Left forelimb (tissue), 1 donor: ENCODE measurements around the gene HNRNPC.
"Not testable (repeated sequence)": the region's sequence is repeated elsewhere in the genome, so short reads cannot be mapped to it uniquely, and the experiment has no call there.

Experiments
- DNase-seq: peaks from one replicate; pipeline ENCODE4 v3.0.0-alpha.2; 2018; ENCODE audit warnings: low spot score

Gene HNRNPC

GRCh38 chr14:21244544-21244943, 24.7 kb downstream of the HNRNPC start:
- no peak for DNase-seq

- DNase-seq, result no peak
Observed at GRCh38 chr14:21241218-21241819, 27.9 kb downstream of the HNRNPC start.

GRCh38 chr14:21240417-21240816, 28.8 kb downstream of the HNRNPC start:
- DNase-seq, result no peak

GRCh38 chr14:21238823-21239518, 30.3 kb downstream of the HNRNPC start:
- no peak for DNase-seq

GRCh38 chr14:21236948-21237797, 32.1 kb downstream of the HNRNPC start:
- DNase-seq, result no peak

GRCh38 chr14:21234112-21234511, 35.1 kb downstream of the HNRNPC start:
- DNase-seq, result no peak

- no peak for DNase-seq
Observed at GRCh38 chr14:21233457-21234076, 35.7 kb downstream of the HNRNPC start.

GRCh38 chr14:21231020-21231652, 38.1 kb downstream of the HNRNPC start:
- DNase-seq, result no peak

- DNase-seq, result no peak
Observed at GRCh38 chr14:21229821-21230220, 39.4 kb downstream of the HNRNPC start.

GRCh38 chr14:21227981-21228380, 41.3 kb downstream of the HNRNPC start:
- DNase-seq, result no peak

GRCh38 chr14:21227150-21227549, 42.1 kb downstream of the HNRNPC start:
- no peak for DNase-seq

- no peak for DNase-seq
Observed at GRCh38 chr14:21226467-21226866, 42.8 kb downstream of the HNRNPC start.

GRCh38 chr14:21225164-21225563, 44.1 kb downstream of the HNRNPC start:
- DNase-seq, result not testable (repeated sequence)

- DNase-seq, result no peak
Observed at GRCh38 chr14:21220874-21221477, 48.3 kb downstream of the HNRNPC start.

- no peak for DNase-seq
Observed at GRCh38 chr14:21219561-21220111, 49.6 kb downstream of the HNRNPC start.

- no peak for DNase-seq
Observed at GRCh38 chr14:21219120-21219519, 50.1 kb downstream of the HNRNPC start.

GRCh38 chr14:21215879-21216251, 53.4 kb downstream of the HNRNPC start:
- no peak for DNase-seq

- no peak for DNase-seq
Observed at GRCh38 chr14:21215130-21215878, 53.9 kb downstream of the HNRNPC start.

GRCh38 chr14:21213652-21214051, 55.6 kb downstream of the HNRNPC start:
- no peak for DNase-seq

- not testable (repeated sequence) for DNase-seq
Observed at GRCh38 chr14:21212824-21213223, 56.4 kb downstream of the HNRNPC start.

- no peak for DNase-seq
Observed at GRCh38 chr14:21211509-21211908, 57.7 kb downstream of the HNRNPC start.
